NK-92 (cell line): ENCODE data around the gene VSTM2B.

Experiments
- DNase-seq: peaks from one replicate; lab custom pipeline; 2025; ENCODE audit not compliant: unreplicated experiment; lab: John Stamatoyannopoulos, UW

The VSTM2B gene

GRCh38 chr19:29515233-29515619 is 10.6 kb upstream of the VSTM2B start:
- no peak for DNase-seq

GRCh38 chr19:29515706-29516357 is 10.0 kb upstream of the VSTM2B start:
- DNase-seq, result no peak

- no peak for DNase-seq
Observed at GRCh38 chr19:29516358-29516725, 9.5 kb upstream of the VSTM2B start.

GRCh38 chr19:29516821-29517395 is 8.9 kb upstream of the VSTM2B start:
- DNase-seq, result no peak

- DNase-seq, result no peak
Observed at GRCh38 chr19:29517412-29517811, 8.4 kb upstream of the VSTM2B start.

GRCh38 chr19:29517946-29518345 is 7.8 kb upstream of the VSTM2B start:
- DNase-seq, result no peak

GRCh38 chr19:29519146-29519545 is 6.6 kb upstream of the VSTM2B start:
- DNase-seq, result no peak

GRCh38 chr19:29519931-29520330 is 5.9 kb upstream of the VSTM2B start:
- DNase-seq, result no peak

GRCh38 chr19:29520390-29520789 is 5.4 kb upstream of the VSTM2B start:
- DNase-seq, result no peak

GRCh38 chr19:29521291-29522075 is 4.3 kb upstream of the VSTM2B start:
- no peak for DNase-seq

GRCh38 chr19:29523568-29523967 is 2.2 kb upstream of the VSTM2B start:
- no peak for DNase-seq

- DNase-seq, result no peak
Observed at GRCh38 chr19:29524201-29524911, 1.4 kb upstream of the VSTM2B start.

- DNase-seq, result no peak
Observed at GRCh38 chr19:29524912-29525831, 622 bp upstream of the VSTM2B start.

- no peak for DNase-seq
Observed at GRCh38 chr19:29526730-29527499, 1.1 kb downstream of the VSTM2B start.

GRCh38 chr19:29527500-29528328 is 1.9 kb downstream of the VSTM2B start:
- no peak for DNase-seq

- DNase-seq, result no peak
Observed at GRCh38 chr19:29528350-29528945, 2.7 kb downstream of the VSTM2B start.

GRCh38 chr19:29528946-29529645 is 3.3 kb downstream of the VSTM2B start:
- no peak for DNase-seq
